GM23338 (cell line): ENCODE data around the gene DPP9. TPM values are rescaled to one million over a fixed set of nuclear protein-coding genes. Genes with fewer than 3 reads are reported as not detected.
A peak's percentile ranks its signal among the peaks of the same experiment; 100 is the strongest.

ENCODE experiments used
- ATAC-seq: fragments of 200-7000 bp; cut with Tn5 transposase; 3 replicates; pipeline ENCODE4 v1.9.1; 2020
- DNase-seq: peaks from one replicate; pipeline ENCODE4 v3.0.0-alpha.2; 2015; ENCODE audit warnings: low spot score
- H2AFZ ChIP-seq: fragments of 200-600 bp; sonication (generic); 2 replicates; pipeline ENCODE4 v1.8.0; 2016; ENCODE audit warnings: antibody characterized with exemption, mild to moderate bottlenecking, moderate library complexity
- H3F3A ChIP-seq: fragments of 200-600 bp; sonication (generic); replicated peaks from 2 replicates; pipeline ENCODE4 v1.8.0; 2017; ENCODE audit warnings: antibody characterized with exemption, mixed run types, low read depth
- H3K27ac ChIP-seq: fragments of 200-600 bp; sonication (generic); 2 replicates; pipeline ENCODE4 v1.6.1; 2016; ENCODE audit warnings: low read depth
- H3K27me3 ChIP-seq: fragments of 200-600 bp; sonication (generic); 2 replicates; pipeline ENCODE4 v1.8.0; 2016; ENCODE audit warnings: mild to moderate bottlenecking, mixed run types, moderate library complexity; ENCODE audit not compliant: insufficient read depth
- H3K36me3 ChIP-seq: fragments of 200-600 bp; sonication (generic); 2 replicates; pipeline ENCODE4 v1.8.0; 2016; ENCODE audit warnings: mild to moderate bottlenecking; ENCODE audit not compliant: insufficient read depth
- H3K4me1 ChIP-seq: fragments of 200-600 bp; sonication (generic); 2 replicates; pipeline ENCODE4 v1.8.0; 2016; ENCODE audit warnings: mild to moderate bottlenecking, moderate library complexity; ENCODE audit not compliant: insufficient read depth
- H3K4me2 ChIP-seq: fragments of 200-600 bp; sonication (generic); 2 replicates; pipeline ENCODE4 v1.7.1; 2017; ENCODE audit warnings: mixed run types
- H3K4me3 ChIP-seq: fragments of 200-600 bp; sonication (generic); 2 replicates; pipeline ENCODE4 v1.6.1; 2016; ENCODE audit warnings: mixed run types
- H3K79me2 ChIP-seq: fragments of 200-600 bp; sonication (generic); replicated peaks from 2 replicates; pipeline ENCODE4 v1.8.0; 2017; ENCODE audit warnings: mild to moderate bottlenecking; ENCODE audit not compliant: insufficient read depth
- H3K9me2 ChIP-seq: fragments of 200-600 bp; sonication (generic); 2 replicates; pipeline ENCODE4 v1.8.0; 2017; ENCODE audit not compliant: insufficient read depth
- H4K20me1 ChIP-seq: fragments of 200-600 bp; sonication (generic); replicated peaks from 2 replicates; pipeline ENCODE4 v1.8.0; 2017; ENCODE audit warnings: mild to moderate bottlenecking; ENCODE audit not compliant: insufficient read depth
- H3K27ac Mint-ChIP-seq: 2 replicates; pipeline ENCODE4 v1.8.0; 2020; ENCODE audit warnings: inconsistent platforms, mild to moderate bottlenecking, moderate library complexity, mixed read lengths
- H3K27me3 Mint-ChIP-seq: 3 replicates; pipeline ENCODE4 v1.8.0; 2022; ENCODE audit warnings: low read depth, mild to moderate bottlenecking, moderate library complexity, mixed read lengths, inconsistent platforms; ENCODE audit not compliant: insufficient read depth, poor library complexity
- H3K36me3 Mint-ChIP-seq: 3 replicates; pipeline ENCODE4 v1.8.0; 2021; ENCODE audit warnings: low read depth, mild to moderate bottlenecking, inconsistent platforms, moderate library complexity, mixed read lengths
- H3K4me1 Mint-ChIP-seq: 3 replicates; pipeline ENCODE4 v1.8.0; 2020; ENCODE audit warnings: mild to moderate bottlenecking, inconsistent platforms, mixed read lengths
- H3K4me3 Mint-ChIP-seq: 3 replicates; pipeline ENCODE4 v1.8.0; 2021; ENCODE audit warnings: moderate library complexity, mild to moderate bottlenecking, inconsistent platforms, mixed read lengths
- H3K9me3 Mint-ChIP-seq: 3 replicates; pipeline ENCODE4 v1.8.0; 2020; ENCODE audit warnings: moderate library complexity, mild to moderate bottlenecking, inconsistent platforms, mixed read lengths
- CREB1 ChIP-seq: fragments of 250-450 bp; sonication (Bioruptor Pico); IDR thresholded peaks from 2 replicates; pipeline ENCODE4 v1.5.0; 2020; ENCODE audit warnings: low read depth, mild to moderate bottlenecking, moderate library complexity
- EZH2 ChIP-seq: fragments of 200-600 bp; sonication (generic); IDR thresholded peaks from one replicate; pipeline ENCODE4 v1.8.0; 2017; ENCODE audit warnings: antibody characterized with exemption, mild to moderate bottlenecking, low read depth; ENCODE audit not compliant: unreplicated experiment
- EZH2phosphoT487 ChIP-seq: fragments of 200-600 bp; sonication (generic); IDR thresholded peaks from one replicate; pipeline ENCODE4 v1.8.1; 2018; ENCODE audit warnings: antibody characterized with exemption; ENCODE audit not compliant: unreplicated experiment
- POLR2AphosphoS5 ChIP-seq: IDR thresholded peaks from 2 replicates; pipeline ENCODE4 v1.6.1; 2016; ENCODE audit warnings: antibody characterized with exemption, low read depth
- STAT1 ChIP-seq: IDR thresholded peaks from one replicate; pipeline ENCODE4 v1.6.1; 2016; ENCODE audit warnings: antibody characterized with exemption; ENCODE audit not compliant: unreplicated experiment
- ZNF114 ChIP-seq: fragments of 250-450 bp; sonication (Bioruptor Pico); IDR thresholded peaks from 2 replicates; pipeline ENCODE4 v1.5.0; 2020; ENCODE audit warnings: mild to moderate bottlenecking, moderate library complexity
- ZNF331 ChIP-seq: fragments of 250-450 bp; sonication (Bioruptor Pico); IDR thresholded peaks from 2 replicates; pipeline ENCODE4 v1.5.0; 2020; ENCODE audit warnings: low read depth, mild to moderate bottlenecking, moderate library complexity
- polyA plus RNA-seq: library from polyadenylated mRNA; unstranded; fragments of >200 nt; fragmentation: Nextera tagmentation; extraction: Ambion mirVana; gene quantifications from 2 replicates; pipeline ENCODE4 v1.2.1, GENCODE V29; 2016
- total RNA-seq: library from RNA; depleted of rRNA; stranded (reverse); fragments of >200 nt; shearing (Covaris generic); gene quantifications from 2 replicates; pipeline ENCODE4 v1.2.3, GENCODE V29; 2014
- TF ChIP-seq, protein P1 (sequence below): IDR thresholded peaks from one replicate; pipeline ENCODE4 v1.6.1; 2018; ENCODE audit warnings: antibody characterized with exemption; ENCODE audit not compliant: unreplicated experiment
- TF ChIP-seq, protein P2 (sequence below), 2 experiments: fragments of 200-600 bp in 1 of 2; sonication (generic) in 1 of 2; conservative IDR thresholded peaks; 2 replicates each; pipeline versions ENCODE4 v1.5.1 to v1.6.1; 2016 to 2017; ENCODE audit warnings: antibody characterized with exemption in 2 of 2, low read depth in 2 of 2, mild to moderate bottlenecking in 2 of 2, moderate library complexity in 1 of 2

The DPP9 gene
- total and polyA plus RNA-seq, 2 experiments from 2014 or later, result 19.5 to 49.2 TPM

DNA sequence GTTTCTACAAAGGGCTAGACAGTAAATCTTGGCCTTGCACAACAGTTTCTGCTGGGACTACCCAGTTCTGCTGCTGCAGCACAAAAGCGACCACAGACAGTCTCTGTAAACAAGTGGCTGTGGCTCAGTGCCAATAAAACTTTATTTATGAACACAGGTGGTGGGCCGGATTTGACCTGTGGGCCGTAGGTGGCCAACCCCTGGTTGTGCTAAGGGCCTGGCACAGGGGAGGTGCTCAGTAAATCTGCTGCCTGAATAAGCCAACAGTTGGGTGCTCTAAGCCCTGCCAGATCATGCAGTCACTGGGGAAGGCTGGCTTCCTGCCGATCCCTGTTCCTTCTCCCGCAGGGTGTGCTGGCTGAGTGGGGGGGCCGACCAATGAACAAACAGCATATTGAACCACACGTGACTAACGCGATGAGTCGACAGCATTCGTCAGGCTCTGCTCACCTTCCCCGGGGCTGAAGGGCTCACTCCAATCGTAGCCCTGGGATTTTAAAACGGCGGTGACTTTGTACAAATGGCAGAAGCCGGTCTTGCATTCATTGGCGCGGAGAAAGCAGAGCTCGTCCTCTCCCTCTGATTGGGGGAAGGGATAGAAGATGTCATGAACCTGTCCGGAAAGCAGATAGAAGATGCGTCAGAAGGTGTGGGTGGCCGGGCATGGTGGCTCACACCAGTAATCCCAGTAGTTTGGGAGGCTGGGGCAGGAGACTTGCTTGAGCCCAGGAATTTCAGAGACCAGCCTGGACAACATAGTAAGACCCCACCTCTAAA is 29.2 kb downstream of the DPP9 start:
- Histone ChIP-seq H4K20me1 (no peaks in the 10 kb centered on the region; the same call in 1 of the 2 replicates), H3F3A (no peaks in the 10 kb centered on the region), H3K4me3 (no peak overlapping the region), H3K79me2 (no peaks in the 10 kb centered on the region), H3K9me2 (no peaks in the 10 kb centered on the region), H2AFZ (no peak overlapping the region), H3K27me3 (no peaks in the 10 kb centered on the region), H3K27ac (no peak overlapping the region), H3K36me3 (peaks cover 15% of the 10 kb centered on the region), H3K4me1 (no peaks in the 10 kb centered on the region), H3K4me2 (no peak overlapping the region)
- Mint-ChIP-seq H3K9me3 (no peaks in the 10 kb centered on the region), H3K36me3 (peaks cover 51% of the 10 kb centered on the region), H3K27ac (peak overlapping the region; percentile 75; the same call in 1 of the 2 replicates), H3K4me1 (no peaks in the 10 kb centered on the region), H3K27me3 (peaks cover 12% of the 10 kb centered on the region), H3K4me3 (no peak overlapping the region)
- ATAC-seq (no peak), DNase-seq (no peak)
- TF ChIP-seq, protein P1, sequence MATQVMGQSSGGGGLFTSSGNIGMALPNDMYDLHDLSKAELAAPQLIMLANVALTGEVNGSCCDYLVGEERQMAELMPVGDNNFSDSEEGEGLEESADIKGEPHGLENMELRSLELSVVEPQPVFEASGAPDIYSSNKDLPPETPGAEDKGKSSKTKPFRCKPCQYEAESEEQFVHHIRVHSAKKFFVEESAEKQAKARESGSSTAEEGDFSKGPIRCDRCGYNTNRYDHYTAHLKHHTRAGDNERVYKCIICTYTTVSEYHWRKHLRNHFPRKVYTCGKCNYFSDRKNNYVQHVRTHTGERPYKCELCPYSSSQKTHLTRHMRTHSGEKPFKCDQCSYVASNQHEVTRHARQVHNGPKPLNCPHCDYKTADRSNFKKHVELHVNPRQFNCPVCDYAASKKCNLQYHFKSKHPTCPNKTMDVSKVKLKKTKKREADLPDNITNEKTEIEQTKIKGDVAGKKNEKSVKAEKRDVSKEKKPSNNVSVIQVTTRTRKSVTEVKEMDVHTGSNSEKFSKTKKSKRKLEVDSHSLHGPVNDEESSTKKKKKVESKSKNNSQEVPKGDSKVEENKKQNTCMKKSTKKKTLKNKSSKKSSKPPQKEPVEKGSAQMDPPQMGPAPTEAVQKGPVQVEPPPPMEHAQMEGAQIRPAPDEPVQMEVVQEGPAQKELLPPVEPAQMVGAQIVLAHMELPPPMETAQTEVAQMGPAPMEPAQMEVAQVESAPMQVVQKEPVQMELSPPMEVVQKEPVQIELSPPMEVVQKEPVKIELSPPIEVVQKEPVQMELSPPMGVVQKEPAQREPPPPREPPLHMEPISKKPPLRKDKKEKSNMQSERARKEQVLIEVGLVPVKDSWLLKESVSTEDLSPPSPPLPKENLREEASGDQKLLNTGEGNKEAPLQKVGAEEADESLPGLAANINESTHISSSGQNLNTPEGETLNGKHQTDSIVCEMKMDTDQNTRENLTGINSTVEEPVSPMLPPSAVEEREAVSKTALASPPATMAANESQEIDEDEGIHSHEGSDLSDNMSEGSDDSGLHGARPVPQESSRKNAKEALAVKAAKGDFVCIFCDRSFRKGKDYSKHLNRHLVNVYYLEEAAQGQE, result no peak
- no peak for TF ChIP-seq STAT1
- no peak for TF ChIP-seq ZNF114 (CRISPR knock-in tag)
- TF ChIP-seq EZH2phosphoT487, result no peak
- TF ChIP-seq, protein P2, sequence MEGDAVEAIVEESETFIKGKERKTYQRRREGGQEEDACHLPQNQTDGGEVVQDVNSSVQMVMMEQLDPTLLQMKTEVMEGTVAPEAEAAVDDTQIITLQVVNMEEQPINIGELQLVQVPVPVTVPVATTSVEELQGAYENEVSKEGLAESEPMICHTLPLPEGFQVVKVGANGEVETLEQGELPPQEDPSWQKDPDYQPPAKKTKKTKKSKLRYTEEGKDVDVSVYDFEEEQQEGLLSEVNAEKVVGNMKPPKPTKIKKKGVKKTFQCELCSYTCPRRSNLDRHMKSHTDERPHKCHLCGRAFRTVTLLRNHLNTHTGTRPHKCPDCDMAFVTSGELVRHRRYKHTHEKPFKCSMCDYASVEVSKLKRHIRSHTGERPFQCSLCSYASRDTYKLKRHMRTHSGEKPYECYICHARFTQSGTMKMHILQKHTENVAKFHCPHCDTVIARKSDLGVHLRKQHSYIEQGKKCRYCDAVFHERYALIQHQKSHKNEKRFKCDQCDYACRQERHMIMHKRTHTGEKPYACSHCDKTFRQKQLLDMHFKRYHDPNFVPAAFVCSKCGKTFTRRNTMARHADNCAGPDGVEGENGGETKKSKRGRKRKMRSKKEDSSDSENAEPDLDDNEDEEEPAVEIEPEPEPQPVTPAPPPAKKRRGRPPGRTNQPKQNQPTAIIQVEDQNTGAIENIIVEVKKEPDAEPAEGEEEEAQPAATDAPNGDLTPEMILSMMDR (conservative IDR thresholded peaks at IDR 0.05; ENCODE audit: low read depth in 2 of 2), result no peak
- TF ChIP-seq POLR2AphosphoS5, result no peak
- no peak for TF ChIP-seq EZH2

DNA sequence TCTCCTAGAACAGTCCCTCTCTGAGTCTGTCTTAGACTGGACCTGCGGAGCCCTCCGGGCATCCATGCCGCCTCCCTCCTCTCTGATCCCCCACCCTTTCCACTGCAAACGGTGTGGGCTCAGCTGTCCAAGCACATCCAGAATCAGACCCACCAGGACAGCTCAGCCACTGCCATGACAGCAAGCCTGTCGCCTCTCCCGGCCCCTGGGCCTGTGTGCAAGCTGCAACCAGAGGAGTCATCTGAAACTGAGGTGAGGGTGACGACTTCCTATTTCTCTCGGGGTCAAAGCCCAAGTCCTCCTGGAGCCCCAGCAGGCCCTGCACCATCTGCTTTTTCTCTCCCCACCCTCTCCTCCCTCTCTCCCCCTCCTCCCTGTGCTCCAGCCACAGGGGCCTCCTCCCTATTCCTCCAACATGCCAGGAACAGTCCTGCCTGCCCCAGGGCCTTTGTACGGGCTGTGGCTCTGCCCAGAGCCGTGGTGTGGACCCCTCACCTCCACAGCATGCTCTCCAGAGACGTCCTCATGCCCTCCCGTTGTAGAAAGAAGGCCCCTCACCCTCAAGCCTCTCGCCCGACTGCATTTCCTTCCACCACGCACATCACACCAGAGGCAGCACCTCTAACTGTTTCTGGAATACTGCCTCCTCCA is 30.0 kb downstream of the DPP9 start:
- H3K9me3 Mint-ChIP-seq, result no peaks in the 10 kb centered on the region
- H3K27ac Mint-ChIP-seq, result no peak overlapping the region
- DNase-seq, result no peak
- Histone ChIP-seq H3K4me2 (no peak overlapping the region), H2AFZ (no peak overlapping the region), H3K79me2 (no peaks in the 10 kb centered on the region), H3K36me3 (peaks cover 15% of the 10 kb centered on the region), H3K4me1 (no peaks in the 10 kb centered on the region), H3K4me3 (no peak overlapping the region), H4K20me1 (no peaks in the 10 kb centered on the region; the same call in 1 of the 2 replicates), H3K27ac (no peak overlapping the region), H3K27me3 (no peaks in the 10 kb centered on the region), H3F3A (no peaks in the 10 kb centered on the region), H3K9me2 (no peaks in the 10 kb centered on the region)
- H3K4me3 Mint-ChIP-seq, result no peak overlapping the region
- no peaks in the 10 kb centered on the region for H3K4me1 Mint-ChIP-seq
- peaks cover 47% of the 10 kb centered on the region for H3K36me3 Mint-ChIP-seq
- ATAC-seq, result no peak
- H3K27me3 Mint-ChIP-seq, result peaks cover 13% of the 10 kb centered on the region
- TF ChIP-seq ZNF331 (CRISPR knock-in tag), result no peak
- TF ChIP-seq CREB1, result no peak
